Loucy (cell line): ENCODE results near the gene DSC2.

Experiments used
- EZH2phosphoT487 ChIP-seq: fragments of 200-600 bp; IDR thresholded peaks from 2 replicates; pipeline ENCODE4 v1.6.1; 2018; ENCODE audit warnings: antibody characterized with exemption, mild to moderate bottlenecking, moderate library complexity, borderline replicate concordance
- TF ChIP-seq, protein P1 (sequence below): fragments of 200-600 bp; sonication (generic); conservative IDR thresholded peaks from 2 replicates; pipeline ENCODE4 v1.5.1; 2014; ENCODE audit warnings: mild to moderate bottlenecking, antibody characterized with exemption, low read length

DNA sequence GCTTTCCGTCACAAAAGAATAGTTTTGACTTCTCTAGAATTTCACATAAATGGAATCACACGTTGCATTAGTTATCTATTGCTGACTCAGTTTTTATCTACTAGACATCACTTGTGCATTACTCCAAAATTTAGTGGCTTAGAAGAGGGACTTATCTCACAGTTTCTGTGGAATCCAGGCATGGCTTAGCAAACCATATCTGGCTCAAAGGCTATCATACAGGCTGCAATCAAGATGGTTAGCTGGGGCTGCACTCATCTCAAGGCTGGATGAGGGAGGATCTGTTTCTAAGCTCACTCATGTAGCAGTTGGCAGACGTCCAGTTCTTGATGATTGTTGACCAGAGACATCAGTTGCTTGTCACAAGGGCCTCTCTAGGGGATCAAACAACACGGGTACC, 53.0 kb downstream of the DSC2 start:
- TF ChIP-seq, protein P1, sequence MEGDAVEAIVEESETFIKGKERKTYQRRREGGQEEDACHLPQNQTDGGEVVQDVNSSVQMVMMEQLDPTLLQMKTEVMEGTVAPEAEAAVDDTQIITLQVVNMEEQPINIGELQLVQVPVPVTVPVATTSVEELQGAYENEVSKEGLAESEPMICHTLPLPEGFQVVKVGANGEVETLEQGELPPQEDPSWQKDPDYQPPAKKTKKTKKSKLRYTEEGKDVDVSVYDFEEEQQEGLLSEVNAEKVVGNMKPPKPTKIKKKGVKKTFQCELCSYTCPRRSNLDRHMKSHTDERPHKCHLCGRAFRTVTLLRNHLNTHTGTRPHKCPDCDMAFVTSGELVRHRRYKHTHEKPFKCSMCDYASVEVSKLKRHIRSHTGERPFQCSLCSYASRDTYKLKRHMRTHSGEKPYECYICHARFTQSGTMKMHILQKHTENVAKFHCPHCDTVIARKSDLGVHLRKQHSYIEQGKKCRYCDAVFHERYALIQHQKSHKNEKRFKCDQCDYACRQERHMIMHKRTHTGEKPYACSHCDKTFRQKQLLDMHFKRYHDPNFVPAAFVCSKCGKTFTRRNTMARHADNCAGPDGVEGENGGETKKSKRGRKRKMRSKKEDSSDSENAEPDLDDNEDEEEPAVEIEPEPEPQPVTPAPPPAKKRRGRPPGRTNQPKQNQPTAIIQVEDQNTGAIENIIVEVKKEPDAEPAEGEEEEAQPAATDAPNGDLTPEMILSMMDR, result no peak
- no peak for TF ChIP-seq EZH2phosphoT487
